Ishikawa (cell line): Measurements from ENCODE around the gene CDKN2A.
A peak's percentile ranks its signal among the peaks of the same experiment; 100 is the strongest.

Source experiments
- CEBPB ChIP-seq: IDR thresholded peaks from 2 replicates; pipeline ENCODE4 v1.6.1; 2012
- CREB1 ChIP-seq: IDR thresholded peaks from 2 replicates; pipeline ENCODE4 v1.6.1; 2012; ENCODE audit warnings: low read depth
- EP300 ChIP-seq: IDR thresholded peaks from 2 replicates; pipeline ENCODE4 v1.6.1; 2012; ENCODE audit warnings: borderline replicate concordance
- FOXM1 ChIP-seq: IDR thresholded peaks from 2 replicates; pipeline ENCODE4 v1.6.1; 2012; ENCODE audit warnings: low read depth, borderline replicate concordance
- NFIC ChIP-seq: IDR thresholded peaks from 2 replicates; pipeline ENCODE4 v1.6.1; 2012
- RAD21 ChIP-seq: IDR thresholded peaks from 2 replicates; pipeline ENCODE4 v1.6.1; 2012; ENCODE audit warnings: low read depth
- TAF1 ChIP-seq: IDR thresholded peaks from 2 replicates; pipeline ENCODE4 v1.6.1; 2012; ENCODE audit warnings: low read depth, mild to moderate bottlenecking
- TEAD4 ChIP-seq: IDR thresholded peaks from 2 replicates; pipeline ENCODE4 v1.6.1; 2012
- USF1 ChIP-seq: IDR thresholded peaks from 2 replicates; pipeline ENCODE4 v1.6.1; 2012
- YY1 ChIP-seq: IDR thresholded peaks from 2 replicates; pipeline ENCODE4 v1.6.1; 2012; ENCODE audit warnings: low read depth

- TF ChIP-seq EP300 (no peak), CREB1 (no peak), FOXM1 (no peak), TAF1 (no peak), CEBPB (peak; percentile 49; the same call in 1 of the 2 replicates), NFIC (no peak), RAD21 (no peak), USF1 (no peak), TEAD4 (no peak), YY1 (no peak)
Measured at GRCh38 chr9:22036866-22037626, 42.9 kb upstream of the CDKN2A start.
